Activated CD8-positive, alpha-beta T cell treated with anti-CD3 and anti-CD28 coated beads for 36 hours (primary cell): Measurements from ENCODE around the gene PKD1L1. TPM values are rescaled to one million over a fixed set of nuclear protein-coding genes. Genes with fewer than 3 reads are reported as not detected.

ENCODE experiments used
- ATAC-seq: fragments of 200-7000 bp; cut with Tn5 transposase; one replicate; pipeline ENCODE4 v1.10.0; 2021; ENCODE audit warnings: mild to moderate bottlenecking, moderate library complexity
- CTCF ChIA-PET: fragments of 350-600 bp; sonication (Branson Sonifier 250); formaldehyde crosslinking; loops from one replicate; lab custom pipeline; 2021; ENCODE audit warnings: antibody characterized with exemption; lab: Charles Lee
- POLR2A ChIA-PET: fragments of 350-600 bp; sonication (Branson Sonifier 250); formaldehyde crosslinking; loops from one replicate; lab custom pipeline; 2021; ENCODE audit warnings: antibody characterized with exemption; lab: Charles Lee
- DNase-seq: peaks from one replicate; pipeline ENCODE4 v3.0.0-alpha.2; 2020
- H3K27ac Mint-ChIP-seq: one replicate; pipeline ENCODE4 v1.8.0; 2021; ENCODE audit warnings: mild to moderate bottlenecking, mixed read lengths
- H3K27me3 Mint-ChIP-seq: one replicate; pipeline ENCODE4 v1.8.0; 2021; ENCODE audit warnings: mixed read lengths
- H3K36me3 Mint-ChIP-seq: one replicate; pipeline ENCODE4 v1.8.0; 2021; ENCODE audit warnings: low read depth, mixed read lengths
- H3K4me1 Mint-ChIP-seq: one replicate; pipeline ENCODE4 v1.8.0; 2021; ENCODE audit warnings: low read depth, mixed read lengths
- H3K4me3 Mint-ChIP-seq: one replicate; pipeline ENCODE4 v1.8.0; 2021; ENCODE audit warnings: mild to moderate bottlenecking, moderate library complexity, mixed read lengths
- H3K9me3 Mint-ChIP-seq: one replicate; pipeline ENCODE4 v1.8.0; 2021; ENCODE audit warnings: mixed read lengths
- CTCF ChIP-seq: fragments of 200-600 bp; IDR thresholded peaks from one replicate; pipeline ENCODE4 v1.8.0; 2022; ENCODE audit warnings: antibody characterized with exemption, mild to moderate bottlenecking
- intact Hi-C: fragments of 100-400 bp; cut with micrococcal nuclease; formaldehyde crosslinking; loops from one replicate; pipeline ENCODE4 v1.10.0; 2022
- total RNA-seq, 2 experiments: library from RNA; stranded (reverse); gene quantifications; one replicate each; pipeline ENCODE4 v1.2.3, GENCODE V29; 2021

PKD1L1 gene
- total RNA-seq, 2 experiments from 2014 or later = 0.09 to 0.20 TPM

- no peak for TF ChIP-seq CTCF
- Mint-ChIP-seq H3K4me1 (no peaks in the 10 kb centered on the region), H3K9me3 (no peaks in the 10 kb centered on the region), H3K36me3 (no peaks in the 10 kb centered on the region), H3K4me3 (no peak overlapping the region), H3K27me3 (no peaks in the 10 kb centered on the region), H3K27ac (no peak overlapping the region)
- ChIA-PET CTCF (no interaction called here), POLR2A (interaction anchor here (0.8 kb wide), 1 partner anchor 24 kb away, joined by 3 read pairs; no protein-coding TSS in a partner anchor)
- DNase-seq (no peak), ATAC-seq (no peak)
- intact Hi-C loops = no loop called here
Observed at GRCh38 chr7:47836503-47837202, 111.6 kb downstream of the PKD1L1 start.

- TF ChIP-seq CTCF = no peak
- DNase-seq = no peak
- no peak for ATAC-seq
- intact Hi-C loops = no loop called here
- no peak overlapping the region for H3K27ac Mint-ChIP-seq
- H3K9me3 Mint-ChIP-seq = no peaks in the 10 kb centered on the region
- H3K4me1 Mint-ChIP-seq = no peaks in the 10 kb centered on the region
- ChIA-PET POLR2A (no interaction called here), CTCF (no interaction called here)
- H3K36me3 Mint-ChIP-seq = no peaks in the 10 kb centered on the region
- H3K27me3 Mint-ChIP-seq = no peaks in the 10 kb centered on the region
- no peak overlapping the region for H3K4me3 Mint-ChIP-seq
Observed at GRCh38 chr7:47836080-47836479, 112.2 kb downstream of the PKD1L1 start.

DNA sequence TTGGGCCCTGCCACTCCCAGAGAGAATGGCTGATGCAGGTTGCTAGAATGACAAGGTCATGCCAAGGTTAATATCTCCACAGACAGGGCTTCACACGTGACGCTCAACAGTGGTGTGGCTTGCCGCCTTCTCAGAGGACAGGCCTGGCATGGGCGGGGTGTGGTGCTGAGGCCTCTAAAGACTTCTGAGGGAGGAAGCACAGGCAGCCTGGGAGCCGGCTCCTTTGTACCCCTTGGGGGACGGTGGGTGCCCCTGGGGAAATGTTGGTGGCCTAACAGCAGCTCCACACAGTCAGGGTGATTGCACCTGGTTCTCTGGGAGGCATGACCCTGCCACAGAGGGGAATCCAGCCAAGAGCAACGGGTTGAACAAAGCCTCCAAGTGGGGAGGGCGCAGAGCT lies 115.1 kb downstream of the PKD1L1 start:
- Mint-ChIP-seq H3K4me1 (no peaks in the 10 kb centered on the region), H3K27me3 (no peaks in the 10 kb centered on the region), H3K27ac (no peak overlapping the region), H3K9me3 (no peaks in the 10 kb centered on the region), H3K4me3 (no peak overlapping the region), H3K36me3 (no peaks in the 10 kb centered on the region)
- ChIA-PET CTCF (interaction anchor here (1.4 kb wide), 1 partner anchor 14 kb away, joined by 5 read pairs; no protein-coding TSS in a partner anchor), POLR2A (no interaction called here)
- no peak for TF ChIP-seq CTCF
- intact Hi-C loops = no loop called here
- DNase-seq = no peak
- no peak for ATAC-seq

GRCh38 chr7:47832105-47832715 lies 116.1 kb downstream of the PKD1L1 start:
- ATAC-seq = no peak
- POLR2A ChIA-PET = no interaction called here
- H3K27ac Mint-ChIP-seq = no peak overlapping the region
- no peak overlapping the region for H3K4me3 Mint-ChIP-seq
- CTCF ChIA-PET = no interaction called here
- DNase-seq = no peak
- intact Hi-C loops = no loop called here
- no peaks in the 10 kb centered on the region for H3K27me3 Mint-ChIP-seq
- no peaks in the 10 kb centered on the region for H3K4me1 Mint-ChIP-seq
- no peaks in the 10 kb centered on the region for H3K36me3 Mint-ChIP-seq
- TF ChIP-seq CTCF = no peak
- no peaks in the 10 kb centered on the region for H3K9me3 Mint-ChIP-seq

GRCh38 chr7:47830015-47830414 lies 118.3 kb downstream of the PKD1L1 start:
- H3K4me1 Mint-ChIP-seq = no peaks in the 10 kb centered on the region
- H3K9me3 Mint-ChIP-seq = no peaks in the 10 kb centered on the region
- H3K4me3 Mint-ChIP-seq = no peak overlapping the region
- no peaks in the 10 kb centered on the region for H3K27me3 Mint-ChIP-seq
- TF ChIP-seq CTCF = no peak
- CTCF ChIA-PET = no interaction called here
- DNase-seq (no peak), ATAC-seq (no peak)
- H3K36me3 Mint-ChIP-seq = no peaks in the 10 kb centered on the region
- intact Hi-C loops = no loop called here
- no peak overlapping the region for H3K27ac Mint-ChIP-seq
- POLR2A ChIA-PET = no interaction called here
